GM12873 (cell line): Measurements from ENCODE around the gene LSAMP.

ENCODE experiments used
- CTCF ChIP-seq: IDR thresholded peaks from 2 replicates; pipeline ENCODE4 v1.5.1; 2012; ENCODE audit warnings: low read depth, mild to moderate bottlenecking, moderate library complexity, low read length, control low read depth; ENCODE audit not compliant: insufficient read depth; ENCODE audit errors: missing control alignments

Gene LSAMP

DNA sequence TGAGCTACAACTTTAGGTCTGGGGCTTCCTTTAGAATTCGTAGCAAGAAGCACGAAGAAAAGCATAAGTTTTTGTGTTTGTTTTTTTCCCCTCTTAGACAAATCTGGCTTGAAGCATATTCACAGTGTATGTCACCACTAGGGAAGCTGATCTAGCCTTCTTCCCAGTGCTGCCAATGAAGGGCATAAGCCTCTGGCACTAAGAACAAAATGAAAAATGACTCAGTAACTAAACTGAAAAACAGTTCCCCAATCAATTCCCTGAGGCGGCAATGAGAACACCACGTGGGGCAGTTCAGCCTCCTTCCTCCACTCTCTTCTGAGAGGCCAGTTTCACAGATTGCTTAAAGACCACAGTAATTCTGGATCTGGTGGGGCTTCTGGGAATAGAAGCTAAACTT lies 483.9 kb downstream of the LSAMP start:
- TF ChIP-seq CTCF: no peak

DNA sequence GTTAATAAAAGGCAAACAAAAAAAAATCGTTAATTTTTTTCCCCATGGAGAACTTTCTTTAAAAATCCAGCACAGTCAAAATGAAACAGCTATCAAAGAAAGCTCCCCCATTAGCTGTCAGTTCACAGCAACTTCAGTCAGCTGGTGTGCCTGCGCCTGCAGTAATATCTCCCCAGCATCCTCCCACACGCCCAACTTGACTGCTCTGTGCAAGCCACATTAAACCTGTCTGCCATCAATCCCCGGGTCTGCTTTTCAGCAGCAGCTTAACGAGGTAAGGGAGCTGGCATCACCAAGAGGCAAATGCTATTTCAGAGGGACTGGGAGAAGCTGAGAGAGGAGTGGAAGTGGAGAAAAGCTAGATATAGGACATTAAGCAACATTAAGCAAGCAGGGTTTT lies 484.5 kb downstream of the LSAMP start:
- TF ChIP-seq CTCF: no peak

DNA sequence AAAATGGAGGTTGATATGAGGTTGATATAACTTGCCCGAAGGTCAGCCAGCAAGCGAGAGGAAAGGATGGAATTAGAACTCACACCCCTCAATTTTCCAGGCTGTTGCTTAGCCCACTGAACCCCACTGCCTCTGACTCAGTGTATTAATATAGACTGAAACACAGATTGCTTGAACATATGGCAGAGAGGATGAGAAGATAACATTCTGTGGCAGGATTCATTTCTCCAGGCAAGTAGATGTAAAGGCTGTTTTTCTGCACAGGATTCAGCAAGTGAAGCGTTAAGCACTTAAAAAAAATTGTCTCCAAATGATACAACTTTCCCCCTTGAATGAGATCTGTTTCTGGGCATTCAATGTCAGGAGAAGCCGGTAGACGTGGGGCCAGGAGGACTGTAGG lies 486.8 kb downstream of the LSAMP start:
- TF ChIP-seq CTCF: no peak

- no peak for TF ChIP-seq CTCF
These were observed 498.0 kb downstream of the LSAMP start for GRCh38 chr3:115947325-115947724.

DNA sequence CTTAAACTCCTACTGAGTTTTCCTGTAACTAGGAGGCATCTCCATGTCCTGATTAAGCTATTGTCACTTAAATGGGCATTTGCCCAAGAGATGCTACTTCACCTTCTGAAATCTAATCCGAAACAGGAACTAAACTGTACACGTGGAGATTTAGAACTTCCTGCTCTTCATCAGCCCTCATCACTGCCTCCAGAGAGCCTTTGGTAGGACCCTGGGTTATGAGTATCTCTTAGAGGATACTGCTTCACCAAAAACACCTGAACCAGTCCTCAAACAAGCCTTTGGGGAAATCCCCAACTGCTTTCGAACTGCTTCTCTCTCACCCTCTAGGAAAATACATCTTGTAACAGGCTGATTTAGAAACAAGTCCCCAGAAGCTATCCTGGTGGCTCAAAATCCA lies 501.7 kb downstream of the LSAMP start:
- no peak for TF ChIP-seq CTCF

- peak; percentile 33 for TF ChIP-seq CTCF
These were observed 508.2 kb downstream of the LSAMP start for GRCh38 chr3:115937054-115937453.

GRCh38 chr3:115932807-115933206 lies 512.5 kb downstream of the LSAMP start:
- TF ChIP-seq CTCF: no peak

GRCh38 chr3:115931581-115931980 lies 513.7 kb downstream of the LSAMP start:
- no peak for TF ChIP-seq CTCF
